B cell (primary cell): ENCODE measurements around the gene CCDC88C. TPM values are rescaled to one million over a fixed set of nuclear protein-coding genes. Genes with fewer than 3 reads are reported as not detected.

Experiments
- ATAC-seq: fragments of 200-7000 bp; cut with Tn5 transposase; one replicate; pipeline ENCODE4 v1.10.0; 2021; ENCODE audit warnings: low read depth, mild to moderate bottlenecking, moderate number of reproducible peaks, moderate library complexity
- CTCF ChIA-PET: fragments of 350-600 bp; sonication (Branson Sonifier 250); formaldehyde crosslinking; loops from one replicate; lab custom pipeline; 2021; ENCODE audit warnings: antibody characterized with exemption, inconsistent platforms; lab: Charles Lee
- POLR2A ChIA-PET: fragments of 350-600 bp; sonication (Branson Sonifier 250); formaldehyde crosslinking; loops from one replicate; lab custom pipeline; 2021; ENCODE audit warnings: antibody characterized with exemption; lab: Charles Lee
- DNase-seq: peaks from one replicate; pipeline ENCODE4 v3.0.0; 2013
- H2AFZ ChIP-seq: 2 replicates; pipeline ENCODE4 v1.6.1; 2012; ENCODE audit warnings: mild to moderate bottlenecking, low read depth, low read length; ENCODE audit not compliant: insufficient read depth, poor library complexity, severe bottlenecking
- H3K27ac ChIP-seq, 2 donors: 1 replicate in 1 of 2; 2 replicates in 1 of 2; pipeline ENCODE4 v1.5.1; 2012 to 2013; ENCODE audit warnings: low read length in 2 of 2, mild to moderate bottlenecking in 2 of 2, moderate library complexity in 1 of 2
- H3K27me3 ChIP-seq, 4 experiments: fragments of 200-600 bp in 1 of 4; sonication (generic) in 1 of 4; replicated peaks in 1 of 4; 1 replicate in 2 of 4; 2 replicates in 2 of 4; pipeline versions ENCODE4 v1.6.1 to v1.7.0; 2013 to 2016; ENCODE audit warnings: low read length in 3 of 4, mild to moderate bottlenecking in 2 of 4, mixed read lengths in 1 of 4, moderate library complexity in 1 of 4; ENCODE audit not compliant: insufficient read depth in 4 of 4, control insufficient read depth in 3 of 4; ENCODE audit errors: control extremely low read depth in 1 of 4
- H3K36me3 ChIP-seq, 2 experiments: replicated peaks in 1 of 2; 1 replicate in 1 of 2; 2 replicates in 1 of 2; pipeline versions ENCODE4 v1.6.1 to v1.7.1; 2013; ENCODE audit warnings: low read length in 1 of 2; ENCODE audit not compliant: insufficient read depth in 2 of 2, control insufficient read depth in 1 of 2; ENCODE audit errors: control extremely low read depth in 1 of 2, extremely low read depth in 1 of 2
- H3K4me1 ChIP-seq, 2 donors: fragments of 200-600 bp in 1 of 2; sonication (generic) in 1 of 2; 1 replicate in 1 of 2; 2 replicates in 1 of 2; pipeline versions ENCODE4 v1.5.1 to v1.6.1; 2013 to 2017; ENCODE audit warnings: low read length in 2 of 2; ENCODE audit not compliant: control insufficient read depth in 2 of 2, insufficient read depth in 2 of 2
- H3K4me2 ChIP-seq: replicated peaks from 2 replicates; pipeline ENCODE3; 2012; ENCODE audit warnings: mild to moderate bottlenecking, low read depth, low read length; ENCODE audit not compliant: poor library complexity, severe bottlenecking
- H3K4me3 ChIP-seq, 5 experiments: fragments of 200-600 bp in 1 of 5; sonication (generic) in 1 of 5; 1 replicate in 3 of 5; 2 replicates in 2 of 5; pipeline versions ENCODE4 v1.5.1 to v1.7.0; 2011 to 2016; ENCODE audit warnings: low read length in 4 of 5, mild to moderate bottlenecking in 4 of 5, low read depth in 2 of 5, control low read depth in 1 of 5, moderate library complexity in 1 of 5; ENCODE audit not compliant: insufficient read depth in 1 of 5; ENCODE audit errors: control extremely low read depth in 1 of 5, extremely low read depth in 1 of 5
- H3K79me2 ChIP-seq: fragments of 200-600 bp; sonication (generic); one replicate; pipeline ENCODE4 v1.6.0; 2016; ENCODE audit warnings: low read length; ENCODE audit not compliant: control insufficient read depth, insufficient read depth
- H3K9ac ChIP-seq: fragments of 200-600 bp; sonication (generic); 2 replicates; pipeline ENCODE4 v1.6.1; 2017; ENCODE audit warnings: mild to moderate bottlenecking, low read length, moderate library complexity
- H3K9me3 ChIP-seq, 3 donors: one replicate each; pipeline versions ENCODE4 v1.6.1 to v1.7.1; 2013; ENCODE audit warnings: low read length in 2 of 3; ENCODE audit not compliant: control insufficient read depth in 2 of 3, insufficient read depth in 1 of 3; ENCODE audit errors: control extremely low read depth in 1 of 3
- H4K20me1 ChIP-seq: 2 replicates; pipeline ENCODE4 v1.6.0; 2012; ENCODE audit warnings: mild to moderate bottlenecking, low read length; ENCODE audit not compliant: insufficient read depth, control insufficient read depth, poor library complexity, severe bottlenecking
- H3K27ac Mint-ChIP-seq: one replicate; pipeline ENCODE4 v1.8.0; 2021; ENCODE audit warnings: mixed read lengths
- H3K27me3 Mint-ChIP-seq: one replicate; pipeline ENCODE4 v1.8.0; 2021; ENCODE audit warnings: mixed read lengths
- H3K4me1 Mint-ChIP-seq: one replicate; pipeline ENCODE4 v1.8.0; 2021; ENCODE audit warnings: mixed read lengths
- H3K4me3 Mint-ChIP-seq: one replicate; pipeline ENCODE4 v1.8.0; 2021; ENCODE audit warnings: mixed read lengths
- H3K9me3 Mint-ChIP-seq: one replicate; pipeline ENCODE4 v1.8.0; 2022; ENCODE audit warnings: mixed read lengths; ENCODE audit not compliant: insufficient read depth
- EZH2 ChIP-seq: IDR thresholded peaks from 2 replicates; pipeline ENCODE4 v1.6.1; 2012; ENCODE audit warnings: borderline replicate concordance, low read depth, mild to moderate bottlenecking, moderate library complexity, low read length; ENCODE audit not compliant: insufficient read depth, poor library complexity, severe bottlenecking
- WGBS: methylation state at CpG from one replicate; pipeline ENCODE4 v1.1.5; 2013; ENCODE audit warnings: missing lambda C conversion rate; ENCODE audit not compliant: insufficient coverage; 5-methylcytosine and 5-hydroxymethylcytosine counted together
- intact Hi-C: fragments of 100-400 bp; cut with micrococcal nuclease; formaldehyde crosslinking; loops from one replicate; pipeline ENCODE4 v1.10.0; 2022
- polyA plus RNA-seq: library from polyadenylated mRNA; depleted of rRNA; stranded (reverse); fragments of >200 nt; gene quantifications from 2 replicates; pipeline ENCODE4 v1.2.3, GENCODE V29; 2012
- total RNA-seq, 2 donors: library from RNA; stranded (reverse); fragments of 120-200 nt in 1 of 2; gene quantifications; 1 replicate in 1 of 2; 2 replicates in 1 of 2; pipeline versions ENCODE4 v1.2.3 to v1.2.4, GENCODE V29; 2013 to 2022
- TF ChIP-seq, protein P1 (sequence below): fragments of 200-600 bp; IDR thresholded peaks from one replicate; pipeline ENCODE4 v1.8.0; 2022; ENCODE audit warnings: antibody characterized with exemption, mild to moderate bottlenecking

The CCDC88C gene
- total and polyA plus RNA-seq, 2 donors (not counting 1 experiment from before 2014, with no cell fraction given), result 98.7 to 181 TPM

GRCh38 chr14:91392623-91393303 is 24.9 kb downstream of the CCDC88C start:
- peaks cover 2 to 31% of the 10 kb centered on the region in 2 experiments for H3K36me3 ChIP-seq
- no peak for DNase-seq
- no peaks in the 10 kb centered on the region for H3K9me3 ChIP-seq
- peaks cover 89 to 98% of the 10 kb centered on the region in 2 donors for H3K4me1 ChIP-seq
- CTCF ChIA-PET, result no interaction called here
- POLR2A ChIA-PET, result interaction anchor here (1.3 kb wide), 1 partner anchor 22 kb away, joined by 3 read pairs; no protein-coding TSS in a partner anchor
- H3K4me3 Mint-ChIP-seq, result peak overlapping the region; percentile 45
- H3K4me3 ChIP-seq, result no peak overlapping the region
- peaks cover 98% of the 10 kb centered on the region for H4K20me1 ChIP-seq
- H2AFZ ChIP-seq, result no peak overlapping the region
- no peaks in the 10 kb centered on the region for H3K27me3 Mint-ChIP-seq
- H3K4me2 ChIP-seq, result peak overlapping the region; percentile 53
- 68% methylated on average over 11 of the region's 19 CpGs for WGBS
- peaks cover 91% of the 10 kb centered on the region for H3K4me1 Mint-ChIP-seq
- peak; percentile 25 for ATAC-seq
- intact Hi-C loops, result no loop called here
- peak overlapping the region in 1 of 2 donors; percentile 81 for H3K27ac ChIP-seq
- H3K79me2 ChIP-seq, result peaks cover 100% of the 10 kb centered on the region
- no peaks in the 10 kb centered on the region for H3K27me3 ChIP-seq
- no peak overlapping the region for H3K9ac ChIP-seq
- peak overlapping the region; percentile 54 for H3K27ac Mint-ChIP-seq
- no peaks in the 10 kb centered on the region for H3K9me3 Mint-ChIP-seq
- TF ChIP-seq, protein P1, sequence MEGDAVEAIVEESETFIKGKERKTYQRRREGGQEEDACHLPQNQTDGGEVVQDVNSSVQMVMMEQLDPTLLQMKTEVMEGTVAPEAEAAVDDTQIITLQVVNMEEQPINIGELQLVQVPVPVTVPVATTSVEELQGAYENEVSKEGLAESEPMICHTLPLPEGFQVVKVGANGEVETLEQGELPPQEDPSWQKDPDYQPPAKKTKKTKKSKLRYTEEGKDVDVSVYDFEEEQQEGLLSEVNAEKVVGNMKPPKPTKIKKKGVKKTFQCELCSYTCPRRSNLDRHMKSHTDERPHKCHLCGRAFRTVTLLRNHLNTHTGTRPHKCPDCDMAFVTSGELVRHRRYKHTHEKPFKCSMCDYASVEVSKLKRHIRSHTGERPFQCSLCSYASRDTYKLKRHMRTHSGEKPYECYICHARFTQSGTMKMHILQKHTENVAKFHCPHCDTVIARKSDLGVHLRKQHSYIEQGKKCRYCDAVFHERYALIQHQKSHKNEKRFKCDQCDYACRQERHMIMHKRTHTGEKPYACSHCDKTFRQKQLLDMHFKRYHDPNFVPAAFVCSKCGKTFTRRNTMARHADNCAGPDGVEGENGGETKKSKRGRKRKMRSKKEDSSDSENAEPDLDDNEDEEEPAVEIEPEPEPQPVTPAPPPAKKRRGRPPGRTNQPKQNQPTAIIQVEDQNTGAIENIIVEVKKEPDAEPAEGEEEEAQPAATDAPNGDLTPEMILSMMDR, result no peak
- no peak for TF ChIP-seq EZH2

DNA sequence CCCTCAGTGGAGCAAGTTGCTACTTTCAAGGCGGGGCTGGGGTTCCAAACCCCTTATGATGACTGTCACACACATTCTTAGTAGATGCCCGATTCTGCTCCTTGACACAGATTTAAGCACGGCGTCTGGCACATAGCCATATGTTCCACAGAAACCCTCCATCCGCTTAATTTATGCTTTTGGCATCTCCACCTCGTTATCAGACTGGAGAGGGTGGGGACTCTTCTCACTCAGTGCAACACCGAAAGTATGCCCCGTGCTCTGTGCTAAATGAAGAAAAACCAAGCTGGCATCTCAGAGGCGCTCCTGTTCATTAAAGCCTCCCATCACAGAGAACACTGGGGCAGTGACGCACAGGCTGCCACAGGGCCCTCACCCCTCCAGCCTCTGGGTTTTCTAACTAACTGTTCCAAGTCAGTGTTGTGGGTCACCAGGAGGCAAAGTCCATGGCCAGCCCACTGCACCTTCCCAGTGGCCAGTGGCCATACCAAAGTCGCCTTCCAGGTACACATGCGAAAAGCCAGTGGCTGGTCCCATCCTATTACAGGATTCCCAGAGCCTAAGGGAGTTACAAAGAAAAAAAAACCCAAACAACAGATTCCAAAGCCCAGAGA is 27.3 kb downstream of the CCDC88C start:
- peak overlapping the region; percentile 1 to 20 for H3K27ac ChIP-seq
- no peak overlapping the region for H3K9ac ChIP-seq
- intact Hi-C loops, result no loop called here
- ATAC-seq (no peak), DNase-seq (no peak)
- H2AFZ ChIP-seq, result no peak overlapping the region
- peaks cover 2 to 30% of the 10 kb centered on the region in 2 experiments for H3K36me3 ChIP-seq
- peak overlapping the region; percentile 68 for H3K27ac Mint-ChIP-seq
- H3K4me1 Mint-ChIP-seq, result peaks cover 84% of the 10 kb centered on the region
- ChIA-PET POLR2A (interaction anchor here (0.8 kb wide), 1 partner anchor 34 kb away, joined by 3 read pairs; no protein-coding TSS in a partner anchor), CTCF (interaction anchor here (0.6 to 1.2 kb wide), 2 partner anchors 10 to 201 kb away, joined by 3 to 7 read pairs; no protein-coding TSS in a partner anchor)
- H3K27me3 Mint-ChIP-seq, result no peaks in the 10 kb centered on the region
- H3K4me1 ChIP-seq, result peaks cover 68 to 83% of the 10 kb centered on the region in 2 donors
- no peaks in the 10 kb centered on the region for H3K9me3 Mint-ChIP-seq
- H3K4me3 Mint-ChIP-seq, result no peak overlapping the region
- peaks cover 100% of the 10 kb centered on the region for H3K79me2 ChIP-seq
- no peak overlapping the region for H3K4me3 ChIP-seq
- H3K4me2 ChIP-seq, result peak overlapping the region; percentile 3
- no peaks in the 10 kb centered on the region for H3K9me3 ChIP-seq
- H4K20me1 ChIP-seq, result peaks cover 98% of the 10 kb centered on the region
- no peaks in the 10 kb centered on the region for H3K27me3 ChIP-seq
- 88% methylated on average over 7 of the region's 12 CpGs for WGBS
- TF ChIP-seq EZH2, result no peak
- TF ChIP-seq, protein P1, result no peak
